HG03108 (cell line): ENCODE results near the gene WDFY3.
"Not testable (repeated sequence)": the region's sequence is repeated elsewhere in the genome, so short reads cannot be mapped to it uniquely, and the experiment has no call there.

Source experiments
- ATAC-seq: cut with Tn5 transposase; IDR thresholded peaks from one replicate; pipeline ENCODE4 v1.9.1; 2021; ENCODE audit warnings: moderate library complexity; ENCODE audit not compliant: unreplicated experiment

Gene WDFY3

GRCh38 chr4:84870398-84871163 lies 95.9 kb downstream of the WDFY3 start:
- ATAC-seq = no peak

GRCh38 chr4:84866295-84866694 lies 100.2 kb downstream of the WDFY3 start:
- no peak for ATAC-seq

- no peak for ATAC-seq
Measured at GRCh38 chr4:84865600-84865999, 100.9 kb downstream of the WDFY3 start.

GRCh38 chr4:84862064-84862463 lies 104.4 kb downstream of the WDFY3 start:
- ATAC-seq = no peak

GRCh38 chr4:84857296-84857695 lies 109.2 kb downstream of the WDFY3 start:
- ATAC-seq = no peak

GRCh38 chr4:84856468-84857049 lies 109.9 kb downstream of the WDFY3 start:
- no peak for ATAC-seq

GRCh38 chr4:84855774-84856173 lies 110.7 kb downstream of the WDFY3 start:
- ATAC-seq = no peak

GRCh38 chr4:84852081-84852480 lies 114.4 kb downstream of the WDFY3 start:
- no peak for ATAC-seq

GRCh38 chr4:84849051-84849640 lies 117.3 kb downstream of the WDFY3 start:
- no peak for ATAC-seq

- ATAC-seq = no peak
Measured at GRCh38 chr4:84848432-84848831, 118.1 kb downstream of the WDFY3 start.

- no peak for ATAC-seq
Measured at GRCh38 chr4:84847978-84848377, 118.5 kb downstream of the WDFY3 start.

GRCh38 chr4:84846985-84847384 lies 119.5 kb downstream of the WDFY3 start:
- ATAC-seq = no peak

- no peak for ATAC-seq
Measured at GRCh38 chr4:84841435-84841834, 125.1 kb downstream of the WDFY3 start.

- ATAC-seq = no peak
Measured at GRCh38 chr4:84837751-84838150, 128.7 kb downstream of the WDFY3 start.

GRCh38 chr4:84829633-84830032 lies 136.9 kb downstream of the WDFY3 start:
- not testable (repeated sequence) for ATAC-seq

- no peak for ATAC-seq
Measured at GRCh38 chr4:84826681-84827080, 139.8 kb downstream of the WDFY3 start.

- no peak for ATAC-seq
Measured at GRCh38 chr4:84825701-84826341, 140.7 kb downstream of the WDFY3 start.

GRCh38 chr4:84821064-84821463 lies 145.4 kb downstream of the WDFY3 start:
- ATAC-seq = no peak

GRCh38 chr4:84814094-84814750 lies 152.3 kb downstream of the WDFY3 start:
- no peak for ATAC-seq

GRCh38 chr4:84809946-84810345 lies 156.5 kb downstream of the WDFY3 start:
- no peak for ATAC-seq

- ATAC-seq = no peak
Measured at GRCh38 chr4:84808332-84808731, 158.2 kb downstream of the WDFY3 start.
